ENCODE measurements around the gene NEDD8. TPM values are rescaled to one million over a fixed set of nuclear protein-coding genes. Genes with fewer than 3 reads are reported as not detected.

NEDD8 gene
- total and polyA plus RNA-seq, 2 donors (not counting 1 experiment from before 2014, with no cell fraction given), result 145 to 441 TPM

GRCh38 chr14:24215495-24216344 lies 16.4 kb downstream of the NEDD8 start, which contains the start of gene MDP1:
Gene MDP1 (minus strand): TSS chr14:24216066. CDS start chr14:24215955, 111 bp downstream.
- peak within 1 kb of the TSS; percentile 83 for H2AFZ ChIP-seq (ENCODE audit: low read length)
- peaks cover 9% of the 10 kb centered on the region for H3K4me1 ChIP-seq (ENCODE audit: control insufficient read depth, extremely low read depth, insufficient read depth, low read length)
- H3K36me3 ChIP-seq (ENCODE audit: control insufficient read depth, insufficient read depth, low read length), result peaks cover 5% of the 10 kb centered on the region
- peaks cover 9% of the 10 kb centered on the region for H3K79me2 ChIP-seq (ENCODE audit: control insufficient read depth, insufficient read depth, low read length)
- peak in 1 of 2 donors; percentile 37 for TF ChIP-seq CTCF (conservative IDR thresholded peaks at IDR 0.05 in 1 of 2, IDR thresholded peaks at IDR 0.05 in 1 of 2; ENCODE audit: low read depth in 1 of 2, low read length in 2 of 2)
- no peak for TF ChIP-seq EZH2 (IDR thresholded peaks at IDR 0.05; ENCODE audit: low read length, missing control alignments)
- no peaks in the 10 kb centered on the region for H3K27me3 ChIP-seq (ENCODE audit: control insufficient read depth, insufficient read depth, low read length)
- peak within 1 kb of the TSS; percentile 81 for H3K27ac ChIP-seq (ENCODE audit: insufficient read depth, low read length)
- peak within 1 kb of the TSS; percentile 80 for H3K9ac ChIP-seq (ENCODE audit: insufficient read depth, low read length)
- DNase-seq (ENCODE audit: low read depth in 2 of 2), result peak; percentile 82 to 87
- no peaks in the 10 kb centered on the region for H3K9me3 ChIP-seq (ENCODE audit: control insufficient read depth, insufficient read depth, low read depth, low read length)
- peak within 1 kb of the TSS; percentile 48 to 93 (median 72) for H3K4me3 ChIP-seq (replicated peaks in 1 of 4; ENCODE audit: control extremely low read depth in 1 of 4, insufficient read depth in 1 of 4, low read depth in 3 of 4, low read length in 4 of 4)
- no peaks in the 10 kb centered on the region for H4K20me1 ChIP-seq (ENCODE audit: control insufficient read depth, extremely low read depth, insufficient read depth, low read length)
- H3K4me2 ChIP-seq (ENCODE audit: extremely low read depth, insufficient read depth, low read length), result peak within 1 kb of the TSS; percentile 89

- H4K20me1 ChIP-seq (ENCODE audit: control insufficient read depth, extremely low read depth, insufficient read depth, low read length), result no peaks in the 10 kb centered on the region
- H3K4me2 ChIP-seq (ENCODE audit: extremely low read depth, insufficient read depth, low read length), result peak overlapping the region; percentile 98
- H2AFZ ChIP-seq (ENCODE audit: low read length), result peak overlapping the region; percentile 97
- no peak for DNase-seq (ENCODE audit: low read depth in 2 of 2)
- H3K27me3 ChIP-seq (ENCODE audit: control insufficient read depth, insufficient read depth, low read length), result no peaks in the 10 kb centered on the region
- H3K9me3 ChIP-seq (ENCODE audit: control insufficient read depth, insufficient read depth, low read depth, low read length), result no peaks in the 10 kb centered on the region
- H3K27ac ChIP-seq (ENCODE audit: insufficient read depth, low read length), result peak overlapping the region; percentile 99
- TF ChIP-seq EZH2 (IDR thresholded peaks at IDR 0.05; ENCODE audit: low read length, missing control alignments) (no peak), CTCF (conservative IDR thresholded peaks at IDR 0.05 in 1 of 2, IDR thresholded peaks at IDR 0.05 in 1 of 2; ENCODE audit: low read depth in 1 of 2, low read length in 2 of 2) (no peak)
- H3K9ac ChIP-seq (ENCODE audit: insufficient read depth, low read length), result no peak overlapping the region
- peaks cover 11% of the 10 kb centered on the region for H3K36me3 ChIP-seq (ENCODE audit: control insufficient read depth, insufficient read depth, low read length)
- H3K79me2 ChIP-seq (ENCODE audit: control insufficient read depth, insufficient read depth, low read length), result peaks cover 3% of the 10 kb centered on the region
- peaks cover 9% of the 10 kb centered on the region for H3K4me1 ChIP-seq (ENCODE audit: control insufficient read depth, extremely low read depth, insufficient read depth, low read length)
- peak overlapping the region; percentile 80 to 96 (median 84) for H3K4me3 ChIP-seq (replicated peaks in 1 of 4; ENCODE audit: control extremely low read depth in 1 of 4, insufficient read depth in 1 of 4, low read depth in 3 of 4, low read length in 4 of 4)
Observed at GRCh38 chr14:24213866-24214662, 18.1 kb downstream of the NEDD8 start.

Measured in fibroblast of lung (primary cell).